ENCODE results near the gene CALR3.

GRCh38 chr19:16508546-16508945 lies 12.6 kb upstream of the CALR3 start:
- TF ChIP-seq, protein P1, sequence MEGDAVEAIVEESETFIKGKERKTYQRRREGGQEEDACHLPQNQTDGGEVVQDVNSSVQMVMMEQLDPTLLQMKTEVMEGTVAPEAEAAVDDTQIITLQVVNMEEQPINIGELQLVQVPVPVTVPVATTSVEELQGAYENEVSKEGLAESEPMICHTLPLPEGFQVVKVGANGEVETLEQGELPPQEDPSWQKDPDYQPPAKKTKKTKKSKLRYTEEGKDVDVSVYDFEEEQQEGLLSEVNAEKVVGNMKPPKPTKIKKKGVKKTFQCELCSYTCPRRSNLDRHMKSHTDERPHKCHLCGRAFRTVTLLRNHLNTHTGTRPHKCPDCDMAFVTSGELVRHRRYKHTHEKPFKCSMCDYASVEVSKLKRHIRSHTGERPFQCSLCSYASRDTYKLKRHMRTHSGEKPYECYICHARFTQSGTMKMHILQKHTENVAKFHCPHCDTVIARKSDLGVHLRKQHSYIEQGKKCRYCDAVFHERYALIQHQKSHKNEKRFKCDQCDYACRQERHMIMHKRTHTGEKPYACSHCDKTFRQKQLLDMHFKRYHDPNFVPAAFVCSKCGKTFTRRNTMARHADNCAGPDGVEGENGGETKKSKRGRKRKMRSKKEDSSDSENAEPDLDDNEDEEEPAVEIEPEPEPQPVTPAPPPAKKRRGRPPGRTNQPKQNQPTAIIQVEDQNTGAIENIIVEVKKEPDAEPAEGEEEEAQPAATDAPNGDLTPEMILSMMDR (conservative IDR thresholded peaks at IDR 0.05; ENCODE audit: low read length), result no peak
- no peak for TF ChIP-seq EZH2phosphoT487 (IDR thresholded peaks at IDR 0.05; ENCODE audit: borderline replicate concordance)
